Measurements from ENCODE around the gene SYP.

GRCh38 chrX:49175435-49176274 is 24.3 kb downstream of the SYP start:
- TF ChIP-seq CTCF (IDR thresholded peaks at IDR 0.05; ENCODE audit: insufficient read depth, low read length, poor library complexity, severe bottlenecking) (no peak), EZH2phosphoT487 (conservative IDR thresholded peaks at IDR 0.05; ENCODE audit: low read length) (no peak)

Data from SU-DHL-6 (cell line).